GF-D8 (cell line): Measurements from ENCODE around the gene OR13A1.
"Not testable (repeated sequence)": the region's sequence is repeated elsewhere in the genome, so short reads cannot be mapped to it uniquely, and the experiment has no call there.

Experiments
- DNase-seq: peaks from one replicate; lab custom pipeline; 2025; lab: John Stamatoyannopoulos, UW

The OR13A1 gene

GRCh38 chr10:45280113-45280760 lies 35.2 kb downstream of the OR13A1 start:
- no peak for DNase-seq

- DNase-seq, result no peak
Measured at GRCh38 chr10:45279682-45280081, 35.7 kb downstream of the OR13A1 start.

GRCh38 chr10:45278860-45279498 lies 36.4 kb downstream of the OR13A1 start:
- no peak for DNase-seq

GRCh38 chr10:45276146-45276545 lies 39.3 kb downstream of the OR13A1 start:
- DNase-seq, result not testable (repeated sequence)

- no peak for DNase-seq
Measured at GRCh38 chr10:45274364-45274763, 41.0 kb downstream of the OR13A1 start.

- DNase-seq, result not testable (repeated sequence)
Measured at GRCh38 chr10:45267777-45268176, 47.6 kb downstream of the OR13A1 start.

GRCh38 chr10:45265996-45266395 lies 49.4 kb downstream of the OR13A1 start:
- DNase-seq, result no peak

GRCh38 chr10:45261946-45262345 lies 53.5 kb downstream of the OR13A1 start:
- no peak for DNase-seq

GRCh38 chr10:45261243-45261775 lies 54.1 kb downstream of the OR13A1 start:
- no peak for DNase-seq

GRCh38 chr10:45260635-45261034 lies 54.8 kb downstream of the OR13A1 start:
- DNase-seq, result not testable (repeated sequence)

GRCh38 chr10:45259786-45260495 lies 55.5 kb downstream of the OR13A1 start:
- not testable (repeated sequence) for DNase-seq

- DNase-seq, result no peak
Measured at GRCh38 chr10:45257600-45257999, 57.8 kb downstream of the OR13A1 start.

- DNase-seq, result no peak
Measured at GRCh38 chr10:45256246-45256645, 59.2 kb downstream of the OR13A1 start.

- DNase-seq, result no peak
Measured at GRCh38 chr10:45255706-45256105, 59.7 kb downstream of the OR13A1 start.

- DNase-seq, result no peak
Measured at GRCh38 chr10:45254892-45255291, 60.5 kb downstream of the OR13A1 start.

- DNase-seq, result no peak
Measured at GRCh38 chr10:45253183-45253914, 62.1 kb downstream of the OR13A1 start.
